Gastroesophageal sphincter (tissue), 3 donors: ENCODE results near the gene ELMO3.

Experiments used
- EP300 ChIP-seq: sonication (generic); formaldehyde crosslinking; IDR thresholded peaks from one replicate; pipeline ENCODE4 v1.6.1; 2017; ENCODE audit warnings: antibody characterized with exemption, mild to moderate bottlenecking
- POLR2A ChIP-seq, 2 donors: fragments of 450-650 bp; IDR thresholded peaks; one replicate each; pipeline ENCODE4 v1.6.1; 2017; ENCODE audit warnings: antibody characterized with exemption in 2 of 2, mild to moderate bottlenecking in 2 of 2, moderate library complexity in 1 of 2
- POLR2AphosphoS5 ChIP-seq: sonication (generic); formaldehyde crosslinking; IDR thresholded peaks from one replicate; pipeline ENCODE4 v1.6.1; 2017; ENCODE audit warnings: antibody characterized with exemption
- TF ChIP-seq, protein P1 (sequence below), 4 experiments: fragments of 200-600 bp in 2 of 4; fragments of 450-650 bp in 2 of 4; sonication (generic) in 1 of 4; IDR thresholded peaks; one replicate each; pipeline ENCODE4 v1.5.1; 2017 to 2019; ENCODE audit warnings: antibody characterized with exemption in 4 of 4, mild to moderate bottlenecking in 2 of 4, moderate library complexity in 2 of 4

DNA sequence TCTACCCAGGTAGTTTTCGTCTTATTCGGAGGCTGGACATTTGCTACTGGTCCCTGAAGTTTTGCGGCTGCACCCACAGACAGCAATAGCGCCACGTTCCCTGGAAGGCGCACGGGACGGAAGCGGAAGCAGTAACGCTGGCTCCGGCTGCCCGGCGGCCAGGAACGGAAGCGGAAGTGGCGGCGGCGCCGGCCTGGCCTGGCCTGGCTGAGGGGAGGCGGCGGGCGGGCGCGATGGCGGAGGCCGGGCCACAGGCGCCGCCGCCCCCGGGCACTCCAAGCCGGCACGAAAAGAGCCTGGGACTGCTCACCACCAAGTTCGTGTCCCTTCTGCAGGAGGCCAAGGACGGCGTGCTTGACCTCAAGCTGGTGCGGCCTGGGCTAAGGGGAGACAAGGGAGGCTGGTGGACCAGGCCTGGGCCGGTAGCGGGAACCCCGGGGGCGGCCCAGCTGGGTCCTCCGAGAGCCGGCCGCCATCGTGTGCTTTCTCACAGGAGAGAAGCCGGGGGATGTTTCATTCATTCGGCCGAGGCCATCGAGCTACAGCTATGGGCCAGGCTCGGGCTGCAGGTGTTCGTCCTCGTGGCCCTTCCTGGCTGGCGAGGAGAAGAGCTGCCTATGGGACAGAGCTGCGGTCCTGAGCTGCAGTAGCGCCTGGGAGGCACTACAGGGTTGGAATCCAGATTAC lies 6.8 kb upstream of the ELMO3 start, which contains the start of gene E2F4:
- TF ChIP-seq, protein P1, sequence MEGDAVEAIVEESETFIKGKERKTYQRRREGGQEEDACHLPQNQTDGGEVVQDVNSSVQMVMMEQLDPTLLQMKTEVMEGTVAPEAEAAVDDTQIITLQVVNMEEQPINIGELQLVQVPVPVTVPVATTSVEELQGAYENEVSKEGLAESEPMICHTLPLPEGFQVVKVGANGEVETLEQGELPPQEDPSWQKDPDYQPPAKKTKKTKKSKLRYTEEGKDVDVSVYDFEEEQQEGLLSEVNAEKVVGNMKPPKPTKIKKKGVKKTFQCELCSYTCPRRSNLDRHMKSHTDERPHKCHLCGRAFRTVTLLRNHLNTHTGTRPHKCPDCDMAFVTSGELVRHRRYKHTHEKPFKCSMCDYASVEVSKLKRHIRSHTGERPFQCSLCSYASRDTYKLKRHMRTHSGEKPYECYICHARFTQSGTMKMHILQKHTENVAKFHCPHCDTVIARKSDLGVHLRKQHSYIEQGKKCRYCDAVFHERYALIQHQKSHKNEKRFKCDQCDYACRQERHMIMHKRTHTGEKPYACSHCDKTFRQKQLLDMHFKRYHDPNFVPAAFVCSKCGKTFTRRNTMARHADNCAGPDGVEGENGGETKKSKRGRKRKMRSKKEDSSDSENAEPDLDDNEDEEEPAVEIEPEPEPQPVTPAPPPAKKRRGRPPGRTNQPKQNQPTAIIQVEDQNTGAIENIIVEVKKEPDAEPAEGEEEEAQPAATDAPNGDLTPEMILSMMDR (IDR thresholded peaks at IDR 0.05) = peak in 2 of 4 experiments; percentile 6 to 24
- TF ChIP-seq POLR2AphosphoS5 (peak; percentile 86), POLR2A (IDR thresholded peaks at IDR 0.05) (peak; percentile 75 to 79), EP300 (no peak)
